ENCODE results near the gene SLIT1. TPM values are rescaled to one million over a fixed set of nuclear protein-coding genes. Genes with fewer than 3 reads are reported as not detected.

Gene SLIT1
- total RNA-seq, 2 donors from 2014 or later, result 0.14 to 0.35 TPM

GRCh38 chr10:97047083-97047736, 138.5 kb downstream of the SLIT1 start:
- Histone ChIP-seq H3K36me3 (no peaks in the 10 kb centered on the region), H3K4me3 (no peak overlapping the region), H3K9me3 (no peaks in the 10 kb centered on the region), H3K27ac (no peak overlapping the region), H3K27me3 (replicated peaks; ENCODE audit: insufficient read depth) (no peaks in the 10 kb centered on the region), H3K4me1 (ENCODE audit: control insufficient read depth in 1 of 2, low read depth in 2 of 2) (no peaks in the 10 kb centered on the region)
- DNase-seq (ENCODE audit: low spot score) (no peak), ATAC-seq (ENCODE audit: insufficient number of reproducible peaks, low FRiP score, low read depth) (no peak)
- TF ChIP-seq CTCF (IDR thresholded peaks at IDR 0.05), result no peak

- no peaks in the 10 kb centered on the region for H3K4me1 ChIP-seq (ENCODE audit: control insufficient read depth in 1 of 2, low read depth in 2 of 2)
- ATAC-seq (ENCODE audit: insufficient number of reproducible peaks, low FRiP score, low read depth) (no peak), DNase-seq (ENCODE audit: low spot score) (no peak)
- no peaks in the 10 kb centered on the region for H3K36me3 ChIP-seq
- no peak for TF ChIP-seq CTCF (IDR thresholded peaks at IDR 0.05)
- no peaks in the 10 kb centered on the region for H3K27me3 ChIP-seq (replicated peaks; ENCODE audit: insufficient read depth)
- H3K27ac ChIP-seq, result no peak overlapping the region
- no peak overlapping the region for H3K4me3 ChIP-seq
- H3K9me3 ChIP-seq, result no peaks in the 10 kb centered on the region
Measured at GRCh38 chr10:97046456-97047082, 139.2 kb downstream of the SLIT1 start.

GRCh38 chr10:97043563-97043855, 142.2 kb downstream of the SLIT1 start:
- Histone ChIP-seq H3K36me3 (no peaks in the 10 kb centered on the region), H3K9me3 (no peaks in the 10 kb centered on the region), H3K4me1 (ENCODE audit: control insufficient read depth in 1 of 2, low read depth in 2 of 2) (no peaks in the 10 kb centered on the region), H3K4me3 (no peak overlapping the region), H3K27ac (no peak overlapping the region), H3K27me3 (replicated peaks; ENCODE audit: insufficient read depth) (no peaks in the 10 kb centered on the region)
- ATAC-seq (ENCODE audit: insufficient number of reproducible peaks, low FRiP score, low read depth), result no peak
- DNase-seq (ENCODE audit: low spot score), result no peak
- TF ChIP-seq CTCF (IDR thresholded peaks at IDR 0.05), result no peak

GRCh38 chr10:97042716-97043562, 142.8 kb downstream of the SLIT1 start:
- Histone ChIP-seq H3K9me3 (no peaks in the 10 kb centered on the region), H3K4me1 (ENCODE audit: control insufficient read depth in 1 of 2, low read depth in 2 of 2) (peaks cover 0 to 2% of the 10 kb centered on the region in 2 donors), H3K36me3 (no peaks in the 10 kb centered on the region), H3K27ac (no peak overlapping the region), H3K4me3 (no peak overlapping the region), H3K27me3 (replicated peaks; ENCODE audit: insufficient read depth) (no peaks in the 10 kb centered on the region)
- DNase-seq (ENCODE audit: low spot score) (no peak), ATAC-seq (ENCODE audit: insufficient number of reproducible peaks, low FRiP score, low read depth) (no peak)
- TF ChIP-seq CTCF (IDR thresholded peaks at IDR 0.05), result no peak

GRCh38 chr10:97042081-97042480, 143.7 kb downstream of the SLIT1 start:
- H3K36me3 ChIP-seq, result no peaks in the 10 kb centered on the region
- H3K9me3 ChIP-seq, result no peaks in the 10 kb centered on the region
- no peak for TF ChIP-seq CTCF (IDR thresholded peaks at IDR 0.05)
- H3K4me1 ChIP-seq (ENCODE audit: control insufficient read depth in 1 of 2, low read depth in 2 of 2), result peaks cover 0 to 11% of the 10 kb centered on the region in 2 donors
- H3K4me3 ChIP-seq, result no peak overlapping the region
- ATAC-seq (ENCODE audit: insufficient number of reproducible peaks, low FRiP score, low read depth), result no peak
- H3K27ac ChIP-seq, result no peak overlapping the region
- no peaks in the 10 kb centered on the region for H3K27me3 ChIP-seq (replicated peaks; ENCODE audit: insufficient read depth)
- DNase-seq (ENCODE audit: low spot score), result no peak
